Activated CD4-positive, alpha-beta T cell treated with anti-CD3 and anti-CD28 coated beads for 24 hours (primary cell): ENCODE data around the gene TNFRSF6B.
"Not testable (repeated sequence)": the region's sequence is repeated elsewhere in the genome, so short reads cannot be mapped to it uniquely, and the experiment has no call there.

Experiments used
- DNase-seq, 2 donors: peaks; one replicate each; pipeline ENCODE4 v3.0.0-alpha.2; 2020; ENCODE audit warnings: low read depth in 2 of 2

Gene TNFRSF6B, protein sequence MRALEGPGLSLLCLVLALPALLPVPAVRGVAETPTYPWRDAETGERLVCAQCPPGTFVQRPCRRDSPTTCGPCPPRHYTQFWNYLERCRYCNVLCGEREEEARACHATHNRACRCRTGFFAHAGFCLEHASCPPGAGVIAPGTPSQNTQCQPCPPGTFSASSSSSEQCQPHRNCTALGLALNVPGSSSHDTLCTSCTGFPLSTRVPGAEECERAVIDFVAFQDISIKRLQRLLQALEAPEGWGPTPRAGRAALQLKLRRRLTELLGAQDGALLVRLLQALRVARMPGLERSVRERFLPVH

DNA sequence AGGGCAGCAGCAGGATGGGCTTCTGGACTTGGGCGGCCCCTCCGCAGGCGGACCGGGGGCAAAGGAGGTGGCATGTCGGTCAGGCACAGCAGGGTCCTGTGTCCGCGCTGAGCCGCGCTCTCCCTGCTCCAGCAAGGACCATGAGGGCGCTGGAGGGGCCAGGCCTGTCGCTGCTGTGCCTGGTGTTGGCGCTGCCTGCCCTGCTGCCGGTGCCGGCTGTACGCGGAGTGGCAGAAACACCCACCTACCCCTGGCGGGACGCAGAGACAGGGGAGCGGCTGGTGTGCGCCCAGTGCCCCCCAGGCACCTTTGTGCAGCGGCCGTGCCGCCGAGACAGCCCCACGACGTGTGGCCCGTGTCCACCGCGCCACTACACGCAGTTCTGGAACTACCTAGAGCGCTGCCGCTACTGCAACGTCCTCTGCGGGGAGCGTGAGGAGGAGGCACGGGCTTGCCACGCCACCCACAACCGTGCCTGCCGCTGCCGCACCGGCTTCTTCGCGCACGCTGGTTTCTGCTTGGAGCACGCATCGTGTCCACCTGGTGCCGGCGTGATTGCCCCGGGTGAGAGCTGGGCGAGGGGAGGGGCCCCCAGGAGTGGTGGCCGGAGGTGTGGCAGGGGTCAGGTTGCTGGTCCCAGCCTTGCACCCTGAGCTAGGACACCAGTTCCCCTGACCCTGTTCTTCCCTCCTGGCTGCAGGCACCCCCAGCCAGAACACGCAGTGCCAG lies at the start of gene TNFRSF6B:
TSS of gene TNFRSF6B (plus strand) at position 25 of the 729 bp plus-strand sequence. CDS start at position 141, 116 bp downstream.
- DNase-seq, result no peak

GRCh38 chr20:63648190-63648589 lies 48.3 kb upstream of the TNFRSF6B start:
- no peak for DNase-seq

GRCh38 chr20:63648895-63649589 lies 47.4 kb upstream of the TNFRSF6B start:
- no peak for DNase-seq

DNA sequence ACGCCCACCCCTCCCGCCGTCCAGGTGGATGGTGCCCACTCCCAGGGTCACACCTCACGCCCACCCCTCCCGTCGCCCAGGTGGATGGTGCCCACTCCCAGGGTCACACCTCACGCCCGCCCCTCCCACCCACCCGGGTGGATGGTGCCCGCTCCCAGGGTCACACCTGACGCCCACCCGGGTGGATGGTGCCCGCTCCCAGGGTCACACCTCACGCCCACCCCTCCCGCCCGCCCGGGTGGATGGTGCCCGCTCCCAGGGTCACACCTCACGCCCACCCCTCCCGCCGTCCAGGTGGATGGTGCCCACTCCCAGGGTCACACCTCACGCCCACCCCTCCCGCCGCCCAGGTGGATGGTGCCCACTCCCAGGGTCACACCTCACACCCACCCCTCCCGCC lies 46.0 kb upstream of the TNFRSF6B start:
- DNase-seq, result not testable (repeated sequence)

- no peak for DNase-seq
Observed at GRCh38 chr20:63651942-63652191, 44.6 kb upstream of the TNFRSF6B start.

- DNase-seq, result no peak
Observed at GRCh38 chr20:63652192-63652980, 44.1 kb upstream of the TNFRSF6B start.

DNA sequence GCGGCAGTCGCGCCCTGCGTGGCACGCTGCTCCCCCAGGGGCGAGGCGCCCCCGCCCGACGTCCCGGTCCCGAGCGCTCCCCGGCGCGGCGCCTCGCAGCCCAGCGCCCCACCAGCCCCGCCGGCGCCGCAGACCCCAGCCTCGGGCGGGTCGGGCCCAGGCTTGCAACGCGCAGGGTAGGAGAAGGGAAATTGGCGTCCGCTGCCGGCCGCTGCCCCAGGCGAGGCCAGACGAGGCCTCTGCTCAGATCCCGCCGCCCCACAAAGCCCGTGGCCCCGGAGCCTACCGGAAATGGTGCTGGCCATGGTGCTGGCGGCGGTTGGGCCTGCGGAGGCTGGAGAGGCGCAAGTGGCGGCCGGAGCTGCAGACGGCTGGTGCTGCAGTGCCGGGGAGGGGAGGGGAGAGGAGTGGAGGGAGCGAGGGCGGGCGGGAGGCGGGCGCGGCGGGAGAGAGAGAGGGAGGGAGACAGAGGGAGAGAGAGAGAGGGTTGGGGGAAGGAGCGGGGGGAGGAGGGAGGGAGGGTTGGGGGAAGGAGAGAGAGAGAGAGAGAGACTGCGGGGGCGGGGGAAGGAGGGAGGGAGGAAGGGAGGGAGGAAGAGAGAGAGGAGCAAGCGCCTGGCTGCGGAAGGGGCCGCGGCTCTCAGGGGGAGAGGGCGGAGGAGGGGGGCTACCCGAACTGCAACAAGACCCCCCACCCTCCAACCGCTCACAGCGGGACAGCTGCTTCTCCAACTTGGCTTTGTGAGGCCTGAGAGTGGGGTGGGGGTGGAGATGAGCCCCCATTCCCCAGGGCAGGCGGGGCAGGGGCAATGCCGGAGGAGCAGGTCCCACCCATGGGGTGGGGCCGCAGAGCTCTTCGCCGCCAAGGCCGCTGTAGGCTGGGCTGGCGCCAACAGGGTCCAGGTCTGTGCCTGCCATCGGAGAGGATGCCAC lies 43.1 kb upstream of the TNFRSF6B start, which contains the start of gene STMN3:
TSS of gene STMN3 (minus strand) at position 384 of the 933 bp plus-strand sequence. CDS start at position 305, 79 bp downstream.
- DNase-seq, result peak; percentile 42 to 54

DNA sequence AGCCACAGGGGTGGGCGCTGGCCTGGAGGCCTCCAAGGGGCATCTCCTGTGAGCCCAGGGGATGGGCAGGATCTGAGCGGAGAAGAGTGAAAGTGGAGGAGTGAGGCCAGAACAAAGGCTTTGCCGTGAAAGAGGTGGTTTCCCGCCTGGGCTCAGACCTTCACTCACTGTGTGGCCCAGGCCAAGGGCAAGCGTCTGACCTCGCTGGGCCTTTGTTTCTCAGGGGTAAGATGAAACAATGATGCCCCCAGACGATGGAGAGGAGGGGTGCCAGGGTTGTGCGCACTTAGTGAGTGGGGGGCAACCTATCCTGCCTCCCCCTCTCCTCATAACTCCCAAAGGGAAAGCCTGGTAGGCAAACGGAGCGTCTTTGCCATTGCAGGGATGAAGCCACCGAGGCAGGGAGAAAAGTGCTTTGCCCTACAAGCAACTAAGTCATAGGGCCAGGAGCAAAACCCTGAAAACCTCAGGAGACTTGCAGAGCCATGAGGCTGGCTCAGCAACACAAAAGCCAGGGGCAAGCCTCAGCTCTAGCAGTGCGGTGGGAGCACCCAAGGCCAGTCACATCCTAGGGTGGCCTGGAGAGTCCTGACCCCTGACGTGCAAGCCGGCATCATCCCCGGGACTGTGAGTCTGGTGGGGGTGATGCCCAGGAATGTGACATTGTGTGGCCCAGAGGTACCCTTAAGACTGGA lies 42.3 kb upstream of the TNFRSF6B start:
- no peak for DNase-seq

DNA sequence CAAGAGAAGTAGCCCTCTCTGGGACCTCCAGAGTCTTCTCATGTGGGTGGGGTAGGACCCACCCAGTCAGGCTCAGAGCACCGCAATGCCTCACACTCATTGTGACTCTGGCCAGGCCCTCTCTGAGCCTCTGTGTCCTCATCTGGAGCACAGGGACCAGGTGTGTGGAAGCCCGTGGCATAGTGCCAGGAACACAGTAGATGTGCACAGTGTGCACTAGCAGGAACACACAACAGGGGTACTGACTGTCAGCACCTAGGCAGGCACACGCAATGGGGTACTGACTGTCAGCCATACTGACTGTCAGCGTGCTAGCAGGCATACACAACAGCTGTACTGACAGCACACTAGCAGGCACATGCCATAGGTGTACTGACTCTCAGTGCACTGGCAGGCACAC lies 41.2 kb upstream of the TNFRSF6B start:
- no peak for DNase-seq

- no peak for DNase-seq
Observed at GRCh38 chr20:63656451-63656850, 40.0 kb upstream of the TNFRSF6B start.

- DNase-seq, result no peak
Observed at GRCh38 chr20:63657260-63657936, 39.1 kb upstream of the TNFRSF6B start.

- peak; percentile 78 to 79 for DNase-seq
Observed at GRCh38 chr20:63657937-63658748, 38.3 kb upstream of the TNFRSF6B start, which contains the start of gene RTEL1. RTEL1 (plus strand) TSS chr20:63658312; CDS start chr20:63659403, 1,091 bp downstream.

- no peak for DNase-seq
Observed at GRCh38 chr20:63658749-63659187, 37.7 kb upstream of the TNFRSF6B start.

GRCh38 chr20:63659370-63659769 lies 37.1 kb upstream of the TNFRSF6B start:
- no peak for DNase-seq

DNA sequence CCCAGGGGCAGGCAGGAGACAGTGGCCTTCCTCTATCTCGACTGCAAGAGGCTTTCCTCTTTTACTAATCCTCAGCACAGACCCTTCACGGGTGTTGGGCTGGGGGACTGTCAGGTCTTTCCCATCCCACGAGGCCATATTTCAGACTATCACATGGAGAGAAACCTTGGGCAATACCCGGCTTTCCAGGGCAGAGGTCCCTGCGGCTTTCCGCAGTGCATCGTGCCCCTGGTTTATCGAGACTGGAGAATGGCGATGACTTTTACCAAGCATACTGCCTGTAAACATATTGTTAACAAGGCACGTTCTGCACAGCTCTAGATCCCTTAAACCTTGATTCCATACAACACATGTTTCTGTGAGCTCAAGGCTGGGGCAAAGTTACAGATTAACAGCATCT lies 36.3 kb upstream of the TNFRSF6B start:
- DNase-seq, result not testable (repeated sequence)

- DNase-seq, result no peak
Observed at GRCh38 chr20:63660622-63661021, 35.8 kb upstream of the TNFRSF6B start.

GRCh38 chr20:63661108-63661507 lies 35.3 kb upstream of the TNFRSF6B start:
- no peak for DNase-seq

GRCh38 chr20:63661959-63662812 lies 34.3 kb upstream of the TNFRSF6B start:
- no peak for DNase-seq
